Keratinocyte (primary cell): ENCODE results near the gene TDRD9. TPM values are rescaled to one million over a fixed set of nuclear protein-coding genes. Genes with fewer than 3 reads are reported as not detected.

ENCODE experiments used
- DNase-seq: peaks from one replicate; pipeline ENCODE4 v3.0.0-alpha.2; 2011; ENCODE audit warnings: low read depth, missing footprints, low spot score
- FAIRE-seq: peaks from 2 replicates; lab custom pipeline; 2011; peaks lifted over from hg19 to GRCh38; lab: Jason Lieb, UNC
- H2AFZ ChIP-seq: 2 replicates; pipeline ENCODE4 v1.6.0; 2012; ENCODE audit warnings: low read length, control low read depth, inconsistent platforms; ENCODE audit not compliant: control insufficient read depth
- H3K27ac ChIP-seq: 2 replicates; pipeline ENCODE4 v1.5.1; 2011; ENCODE audit warnings: low read length; ENCODE audit not compliant: control insufficient read depth, insufficient read depth
- H3K27me3 ChIP-seq: 3 replicates; pipeline ENCODE4 v1.6.0; 2011; ENCODE audit warnings: low read length; ENCODE audit not compliant: control insufficient read depth, insufficient read depth; ENCODE audit errors: extremely low read depth
- H3K36me3 ChIP-seq, 2 experiments: 2 replicates in 1 of 2; 3 replicates in 1 of 2; pipeline ENCODE4 v1.5.1; 2011; ENCODE audit warnings: low read length in 2 of 2, mild to moderate bottlenecking in 1 of 2; ENCODE audit not compliant: control insufficient read depth in 2 of 2, insufficient read depth in 2 of 2; ENCODE audit errors: extremely low read depth in 1 of 2
- H3K4me1 ChIP-seq: 3 replicates; pipeline ENCODE4 v1.5.1; 2011; ENCODE audit warnings: low read length; ENCODE audit not compliant: control insufficient read depth, insufficient read depth; ENCODE audit errors: extremely low read depth
- H3K4me2 ChIP-seq: 3 replicates; pipeline ENCODE4 v1.6.0; 2011; ENCODE audit warnings: low read depth, low read length; ENCODE audit not compliant: control insufficient read depth, insufficient read depth; ENCODE audit errors: extremely low read depth
- H3K4me3 ChIP-seq, 3 experiments: fragments of 200-600 bp in 1 of 3; sonication (generic) in 1 of 3; 2 replicates in 2 of 3; 3 replicates in 1 of 3; pipeline ENCODE4 v1.5.1; 2011 to 2016; ENCODE audit warnings: low read length in 3 of 3, mild to moderate bottlenecking in 3 of 3, control low read depth in 2 of 3, inconsistent platforms in 1 of 3, low read depth in 1 of 3, mixed read lengths in 1 of 3, mixed run types in 1 of 3, moderate library complexity in 1 of 3; ENCODE audit not compliant: control insufficient read depth in 2 of 3, insufficient read depth in 2 of 3; ENCODE audit errors: extremely low read depth in 1 of 3
- H3K79me2 ChIP-seq: 2 replicates; pipeline ENCODE4 v1.6.0; 2012; ENCODE audit warnings: low read length; ENCODE audit not compliant: control insufficient read depth, insufficient read depth
- H3K9ac ChIP-seq: 3 replicates; pipeline ENCODE4 v1.6.0; 2011; ENCODE audit warnings: low read length; ENCODE audit not compliant: control insufficient read depth, insufficient read depth; ENCODE audit errors: extremely low read depth
- H3K9me1 ChIP-seq: 3 replicates; pipeline ENCODE4 v1.6.0; 2011; ENCODE audit warnings: low read length; ENCODE audit not compliant: control insufficient read depth, insufficient read depth; ENCODE audit errors: extremely low read depth
- H3K9me3 ChIP-seq: 2 replicates; pipeline ENCODE4 v1.5.1; 2012; ENCODE audit warnings: low read depth, low read length; ENCODE audit not compliant: control insufficient read depth
- H4K20me1 ChIP-seq: 3 replicates; pipeline ENCODE4 v1.6.0; 2011; ENCODE audit warnings: low read length; ENCODE audit not compliant: control insufficient read depth, insufficient read depth; ENCODE audit errors: extremely low read depth
- CTCF ChIP-seq, 3 experiments: IDR thresholded peaks in 1 of 3; conservative IDR thresholded peaks in 1 of 3; optimal IDR thresholded peaks in 1 of 3; 2 replicates in 2 of 3; 3 replicates in 1 of 3; pipeline versions ENCODE3 to v1.5.1; 2011; ENCODE audit warnings: low read length in 3 of 3, mild to moderate bottlenecking in 3 of 3, moderate library complexity in 2 of 3, control low read depth in 1 of 3, inconsistent platforms in 1 of 3; ENCODE audit not compliant: insufficient read depth in 2 of 3; ENCODE audit errors: extremely low read depth in 1 of 3
- EZH2 ChIP-seq: IDR thresholded peaks from one replicate; pipeline ENCODE4 v1.6.1; 2012; ENCODE audit warnings: inconsistent platforms, mild to moderate bottlenecking, low read length, moderate library complexity
- dilution Hi-C: fragments of 300-500 bp; cut with MboI; formaldehyde crosslinking; loops from one replicate; pipeline ENCODE4 v1.7.0; 2020; ENCODE audit warnings: low sequenced_read_pairs; ENCODE audit not compliant: extremely low pct_ligation_motif_present
- polyA plus RNA-seq, 5 experiments: library from polyadenylated mRNA; depleted of rRNA in 3 of 5; stranded (reverse) in 3 of 5; stranded (forward) in 1 of 5; unstranded in 1 of 5; fragments of >200 nt; gene quantifications; 1 replicate in 1 of 5; 2 replicates in 3 of 5; 3 replicates in 1 of 5; pipeline versions ENCODE4 v1.2.1 to v1.2.3, GENCODE V29; 2011 to 2012; ENCODE audit warnings: missing spikeins in 2 of 5, low read depth in 1 of 5, low replicate concordance in 1 of 5

Gene TDRD9
- polyA plus RNA-seq, 1 donor (not counting 4 experiments of a cell fraction or from before 2014, with no cell fraction given), result 0.10 TPM

GRCh38 chr14:104082807-104083206 lies 154.6 kb downstream of the TDRD9 start:
- no peak for DNase-seq
- peaks cover 24% of the 10 kb centered on the region for H3K27me3 ChIP-seq

DNA sequence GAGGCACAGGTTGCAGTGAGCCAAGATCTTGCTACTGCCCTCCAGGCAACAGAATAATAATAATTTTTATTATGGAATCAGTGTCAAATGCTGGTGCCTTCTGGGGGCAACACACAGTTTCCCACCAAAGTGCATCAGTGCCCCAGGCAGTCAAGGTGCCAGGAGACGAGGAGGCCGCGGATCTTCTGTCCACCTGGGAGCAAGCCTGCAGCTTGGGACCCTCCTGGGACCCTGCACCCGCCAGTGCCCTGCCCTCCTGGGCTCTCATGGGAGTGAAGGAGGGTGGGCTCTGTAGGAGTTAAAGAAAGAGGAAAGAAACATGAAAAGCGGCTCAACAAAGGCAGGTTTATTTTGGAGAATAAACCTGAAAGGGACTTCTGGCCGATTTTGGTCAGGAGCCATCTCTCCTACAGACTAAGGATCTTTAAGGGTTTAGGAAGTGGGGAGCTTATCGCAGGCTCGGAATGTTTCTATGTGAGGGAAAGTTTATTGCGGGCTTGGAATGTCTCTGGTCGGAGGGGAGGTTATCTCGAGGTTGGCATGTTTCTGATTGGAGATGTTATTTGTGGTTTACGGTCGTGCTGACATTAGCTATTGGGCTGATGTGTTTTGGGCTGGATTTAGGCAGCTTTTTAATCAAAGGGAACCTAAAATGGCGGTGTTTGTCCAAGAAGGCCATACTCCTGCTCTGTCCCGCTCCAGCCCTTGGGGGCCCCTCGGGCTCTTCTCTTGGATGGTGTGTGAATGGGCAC lies 156.2 kb downstream of the TDRD9 start:
- Histone ChIP-seq H3K36me3 (no peaks in the 10 kb centered on the region), H3K4me3 (no peak overlapping the region), H3K9me1 (no peaks in the 10 kb centered on the region), H3K27me3 (peaks cover 24% of the 10 kb centered on the region), H2AFZ (no peak overlapping the region), H3K9ac (no peak overlapping the region), H3K4me1 (no peaks in the 10 kb centered on the region), H3K9me3 (no peaks in the 10 kb centered on the region), H3K79me2 (no peaks in the 10 kb centered on the region), H3K4me2 (no peak overlapping the region), H4K20me1 (no peaks in the 10 kb centered on the region), H3K27ac (no peak overlapping the region)
- dilution Hi-C loops, result no loop called here
- no peak for DNase-seq
- no peak for FAIRE-seq
- TF ChIP-seq CTCF (optimal IDR thresholded peaks at IDR 0.05 in 1 of 3, IDR thresholded peaks at IDR 0.05 in 1 of 3, conservative IDR thresholded peaks at IDR 0.05 in 1 of 3; ENCODE audit: extremely low read depth in 1 of 3, insufficient read depth in 2 of 3, low read length in 3 of 3) (no peak), EZH2 (no peak)

More at GRCh38 chr14:104082807-104083206, 154.6 kb downstream of the TDRD9 start:
- TF ChIP-seq CTCF (optimal IDR thresholded peaks at IDR 0.05 in 1 of 3, IDR thresholded peaks at IDR 0.05 in 1 of 3, conservative IDR thresholded peaks at IDR 0.05 in 1 of 3; ENCODE audit: extremely low read depth in 1 of 3, insufficient read depth in 2 of 3, low read length in 3 of 3) (no peak), EZH2 (no peak)
- Histone ChIP-seq H3K4me2 (no peak overlapping the region), H3K36me3 (no peaks in the 10 kb centered on the region), H3K27ac (no peak overlapping the region), H3K4me3 (no peak overlapping the region), H3K4me1 (no peaks in the 10 kb centered on the region), H3K9ac (no peak overlapping the region), H3K9me3 (no peaks in the 10 kb centered on the region), H3K9me1 (no peaks in the 10 kb centered on the region), H3K79me2 (no peaks in the 10 kb centered on the region), H2AFZ (no peak overlapping the region), H4K20me1 (no peaks in the 10 kb centered on the region)
- dilution Hi-C loops, result no loop called here
- no peak for FAIRE-seq
